Measurements from ENCODE around the gene LGI1. TPM values are rescaled to one million over a fixed set of nuclear protein-coding genes. Genes with fewer than 3 reads are reported as not detected.

Gene LGI1
- total RNA-seq, 1 experiment from 2014 or later, result not detected

DNA sequence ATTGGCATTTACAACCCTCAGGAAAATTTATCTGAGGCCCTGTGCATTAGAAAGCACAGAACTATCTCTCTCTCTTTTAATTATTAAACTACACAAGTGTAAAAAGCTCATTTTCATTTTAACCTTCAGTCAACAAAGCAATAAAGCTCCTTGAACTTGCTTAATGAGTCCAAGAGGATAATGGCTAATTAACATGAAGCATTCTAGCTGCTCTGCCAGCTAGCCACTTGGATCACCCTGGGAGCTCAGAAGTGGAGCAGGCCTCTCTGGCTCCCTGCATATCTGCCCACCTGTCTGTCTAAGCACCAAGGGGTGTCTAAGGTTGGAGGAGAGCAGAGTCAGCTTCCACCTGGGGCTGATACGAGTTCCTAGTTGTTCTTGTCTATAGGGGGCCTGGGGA is 80.1 kb downstream of the LGI1 start:
- peaks cover 8% of the 10 kb centered on the region for H3K4me1 Mint-ChIP-seq
- ATAC-seq, result no peak

More for the DNA sequence above, 80.1 kb downstream of the LGI1 start:
- peaks cover 16% of the 10 kb centered on the region for H3K36me3 Mint-ChIP-seq
- peaks cover 22% of the 10 kb centered on the region for H3K9me3 Mint-ChIP-seq
- no peak overlapping the region for H3K27ac Mint-ChIP-seq
- TF ChIP-seq MYBL2 (CRISPR knock-in tag; IDR thresholded peaks at IDR 0.05) (no peak), ESRRA (CRISPR knock-in tag; IDR thresholded peaks at IDR 0.05; ENCODE audit: borderline replicate concordance) (no peak), EMX1 (CRISPR knock-in tag; IDR thresholded peaks at IDR 0.05) (no peak), GTF2I (CRISPR knock-in tag; conservative IDR thresholded peaks at IDR 0.05) (no peak), MXD4 (CRISPR knock-in tag; IDR thresholded peaks at IDR 0.05; ENCODE audit: borderline replicate concordance) (no peak), JAZF1 (CRISPR knock-in tag; IDR thresholded peaks at IDR 0.05) (no peak), NFYB (CRISPR knock-in tag; conservative IDR thresholded peaks at IDR 0.05; ENCODE audit: low read depth) (no peak), ZNF423 (CRISPR knock-in tag; IDR thresholded peaks at IDR 0.05) (no peak), TEAD1 (CRISPR knock-in tag; IDR thresholded peaks at IDR 0.05) (no peak), ZNF232 (CRISPR knock-in tag; IDR thresholded peaks at IDR 0.05) (no peak), RELA (CRISPR knock-in tag; IDR thresholded peaks at IDR 0.05; ENCODE audit: borderline replicate concordance) (no peak), ZNF219 (CRISPR knock-in tag; IDR thresholded peaks at IDR 0.05; ENCODE audit: borderline replicate concordance) (no peak)
- TF ChIP-seq, protein P1, sequence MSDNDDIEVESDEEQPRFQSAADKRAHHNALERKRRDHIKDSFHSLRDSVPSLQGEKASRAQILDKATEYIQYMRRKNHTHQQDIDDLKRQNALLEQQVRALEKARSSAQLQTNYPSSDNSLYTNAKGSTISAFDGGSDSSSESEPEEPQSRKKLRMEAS (CRISPR knock-in tag; IDR thresholded peaks at IDR 0.05), result no peak
- TF ChIP-seq, protein P2, sequence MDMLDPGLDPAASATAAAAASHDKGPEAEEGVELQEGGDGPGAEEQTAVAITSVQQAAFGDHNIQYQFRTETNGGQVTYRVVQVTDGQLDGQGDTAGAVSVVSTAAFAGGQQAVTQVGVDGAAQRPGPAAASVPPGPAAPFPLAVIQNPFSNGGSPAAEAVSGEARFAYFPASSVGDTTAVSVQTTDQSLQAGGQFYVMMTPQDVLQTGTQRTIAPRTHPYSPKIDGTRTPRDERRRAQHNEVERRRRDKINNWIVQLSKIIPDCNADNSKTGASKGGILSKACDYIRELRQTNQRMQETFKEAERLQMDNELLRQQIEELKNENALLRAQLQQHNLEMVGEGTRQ (CRISPR knock-in tag; IDR thresholded peaks at IDR 0.05), result no peak
- TF ChIP-seq, protein P3, sequence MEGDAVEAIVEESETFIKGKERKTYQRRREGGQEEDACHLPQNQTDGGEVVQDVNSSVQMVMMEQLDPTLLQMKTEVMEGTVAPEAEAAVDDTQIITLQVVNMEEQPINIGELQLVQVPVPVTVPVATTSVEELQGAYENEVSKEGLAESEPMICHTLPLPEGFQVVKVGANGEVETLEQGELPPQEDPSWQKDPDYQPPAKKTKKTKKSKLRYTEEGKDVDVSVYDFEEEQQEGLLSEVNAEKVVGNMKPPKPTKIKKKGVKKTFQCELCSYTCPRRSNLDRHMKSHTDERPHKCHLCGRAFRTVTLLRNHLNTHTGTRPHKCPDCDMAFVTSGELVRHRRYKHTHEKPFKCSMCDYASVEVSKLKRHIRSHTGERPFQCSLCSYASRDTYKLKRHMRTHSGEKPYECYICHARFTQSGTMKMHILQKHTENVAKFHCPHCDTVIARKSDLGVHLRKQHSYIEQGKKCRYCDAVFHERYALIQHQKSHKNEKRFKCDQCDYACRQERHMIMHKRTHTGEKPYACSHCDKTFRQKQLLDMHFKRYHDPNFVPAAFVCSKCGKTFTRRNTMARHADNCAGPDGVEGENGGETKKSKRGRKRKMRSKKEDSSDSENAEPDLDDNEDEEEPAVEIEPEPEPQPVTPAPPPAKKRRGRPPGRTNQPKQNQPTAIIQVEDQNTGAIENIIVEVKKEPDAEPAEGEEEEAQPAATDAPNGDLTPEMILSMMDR (IDR thresholded peaks at IDR 0.05), result no peak
- TF ChIP-seq, protein P4, sequence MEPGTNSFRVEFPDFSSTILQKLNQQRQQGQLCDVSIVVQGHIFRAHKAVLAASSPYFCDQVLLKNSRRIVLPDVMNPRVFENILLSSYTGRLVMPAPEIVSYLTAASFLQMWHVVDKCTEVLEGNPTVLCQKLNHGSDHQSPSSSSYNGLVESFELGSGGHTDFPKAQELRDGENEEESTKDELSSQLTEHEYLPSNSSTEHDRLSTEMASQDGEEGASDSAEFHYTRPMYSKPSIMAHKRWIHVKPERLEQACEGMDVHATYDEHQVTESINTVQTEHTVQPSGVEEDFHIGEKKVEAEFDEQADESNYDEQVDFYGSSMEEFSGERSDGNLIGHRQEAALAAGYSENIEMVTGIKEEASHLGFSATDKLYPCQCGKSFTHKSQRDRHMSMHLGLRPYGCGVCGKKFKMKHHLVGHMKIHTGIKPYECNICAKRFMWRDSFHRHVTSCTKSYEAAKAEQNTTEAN (CRISPR knock-in tag; IDR thresholded peaks at IDR 0.05), result no peak
- TF ChIP-seq, protein P5, sequence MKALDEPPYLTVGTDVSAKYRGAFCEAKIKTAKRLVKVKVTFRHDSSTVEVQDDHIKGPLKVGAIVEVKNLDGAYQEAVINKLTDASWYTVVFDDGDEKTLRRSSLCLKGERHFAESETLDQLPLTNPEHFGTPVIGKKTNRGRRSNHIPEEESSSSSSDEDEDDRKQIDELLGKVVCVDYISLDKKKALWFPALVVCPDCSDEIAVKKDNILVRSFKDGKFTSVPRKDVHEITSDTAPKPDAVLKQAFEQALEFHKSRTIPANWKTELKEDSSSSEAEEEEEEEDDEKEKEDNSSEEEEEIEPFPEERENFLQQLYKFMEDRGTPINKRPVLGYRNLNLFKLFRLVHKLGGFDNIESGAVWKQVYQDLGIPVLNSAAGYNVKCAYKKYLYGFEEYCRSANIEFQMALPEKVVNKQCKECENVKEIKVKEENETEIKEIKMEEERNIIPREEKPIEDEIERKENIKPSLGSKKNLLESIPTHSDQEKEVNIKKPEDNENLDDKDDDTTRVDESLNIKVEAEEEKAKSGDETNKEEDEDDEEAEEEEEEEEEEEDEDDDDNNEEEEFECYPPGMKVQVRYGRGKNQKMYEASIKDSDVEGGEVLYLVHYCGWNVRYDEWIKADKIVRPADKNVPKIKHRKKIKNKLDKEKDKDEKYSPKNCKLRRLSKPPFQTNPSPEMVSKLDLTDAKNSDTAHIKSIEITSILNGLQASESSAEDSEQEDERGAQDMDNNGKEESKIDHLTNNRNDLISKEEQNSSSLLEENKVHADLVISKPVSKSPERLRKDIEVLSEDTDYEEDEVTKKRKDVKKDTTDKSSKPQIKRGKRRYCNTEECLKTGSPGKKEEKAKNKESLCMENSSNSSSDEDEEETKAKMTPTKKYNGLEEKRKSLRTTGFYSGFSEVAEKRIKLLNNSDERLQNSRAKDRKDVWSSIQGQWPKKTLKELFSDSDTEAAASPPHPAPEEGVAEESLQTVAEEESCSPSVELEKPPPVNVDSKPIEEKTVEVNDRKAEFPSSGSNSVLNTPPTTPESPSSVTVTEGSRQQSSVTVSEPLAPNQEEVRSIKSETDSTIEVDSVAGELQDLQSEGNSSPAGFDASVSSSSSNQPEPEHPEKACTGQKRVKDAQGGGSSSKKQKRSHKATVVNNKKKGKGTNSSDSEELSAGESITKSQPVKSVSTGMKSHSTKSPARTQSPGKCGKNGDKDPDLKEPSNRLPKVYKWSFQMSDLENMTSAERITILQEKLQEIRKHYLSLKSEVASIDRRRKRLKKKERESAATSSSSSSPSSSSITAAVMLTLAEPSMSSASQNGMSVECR (CRISPR knock-in tag; IDR thresholded peaks at IDR 0.05; ENCODE audit: borderline replicate concordance), result no peak
- TF ChIP-seq, protein P6, sequence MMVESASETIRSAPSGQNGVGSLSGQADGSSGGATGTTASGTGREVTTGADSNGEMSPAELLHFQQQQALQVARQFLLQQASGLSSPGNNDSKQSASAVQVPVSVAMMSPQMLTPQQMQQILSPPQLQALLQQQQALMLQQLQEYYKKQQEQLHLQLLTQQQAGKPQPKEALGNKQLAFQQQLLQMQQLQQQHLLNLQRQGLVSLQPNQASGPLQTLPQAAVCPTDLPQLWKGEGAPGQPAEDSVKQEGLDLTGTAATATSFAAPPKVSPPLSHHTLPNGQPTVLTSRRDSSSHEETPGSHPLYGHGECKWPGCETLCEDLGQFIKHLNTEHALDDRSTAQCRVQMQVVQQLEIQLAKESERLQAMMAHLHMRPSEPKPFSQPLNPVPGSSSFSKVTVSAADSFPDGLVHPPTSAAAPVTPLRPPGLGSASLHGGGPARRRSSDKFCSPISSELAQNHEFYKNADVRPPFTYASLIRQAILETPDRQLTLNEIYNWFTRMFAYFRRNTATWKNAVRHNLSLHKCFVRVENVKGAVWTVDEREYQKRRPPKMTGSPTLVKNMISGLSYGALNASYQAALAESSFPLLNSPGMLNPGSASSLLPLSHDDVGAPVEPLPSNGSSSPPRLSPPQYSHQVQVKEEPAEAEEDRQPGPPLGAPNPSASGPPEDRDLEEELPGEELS (CRISPR knock-in tag; IDR thresholded peaks at IDR 0.05), result no peak
- TF ChIP-seq, protein P7, sequence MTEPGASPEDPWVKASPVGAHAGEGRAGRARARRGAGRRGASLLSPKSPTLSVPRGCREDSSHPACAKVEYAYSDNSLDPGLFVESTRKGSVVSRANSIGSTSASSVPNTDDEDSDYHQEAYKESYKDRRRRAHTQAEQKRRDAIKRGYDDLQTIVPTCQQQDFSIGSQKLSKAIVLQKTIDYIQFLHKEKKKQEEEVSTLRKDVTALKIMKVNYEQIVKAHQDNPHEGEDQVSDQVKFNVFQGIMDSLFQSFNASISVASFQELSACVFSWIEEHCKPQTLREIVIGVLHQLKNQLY (CRISPR knock-in tag; IDR thresholded peaks at IDR 0.05), result no peak
- TF ChIP-seq, protein P8, sequence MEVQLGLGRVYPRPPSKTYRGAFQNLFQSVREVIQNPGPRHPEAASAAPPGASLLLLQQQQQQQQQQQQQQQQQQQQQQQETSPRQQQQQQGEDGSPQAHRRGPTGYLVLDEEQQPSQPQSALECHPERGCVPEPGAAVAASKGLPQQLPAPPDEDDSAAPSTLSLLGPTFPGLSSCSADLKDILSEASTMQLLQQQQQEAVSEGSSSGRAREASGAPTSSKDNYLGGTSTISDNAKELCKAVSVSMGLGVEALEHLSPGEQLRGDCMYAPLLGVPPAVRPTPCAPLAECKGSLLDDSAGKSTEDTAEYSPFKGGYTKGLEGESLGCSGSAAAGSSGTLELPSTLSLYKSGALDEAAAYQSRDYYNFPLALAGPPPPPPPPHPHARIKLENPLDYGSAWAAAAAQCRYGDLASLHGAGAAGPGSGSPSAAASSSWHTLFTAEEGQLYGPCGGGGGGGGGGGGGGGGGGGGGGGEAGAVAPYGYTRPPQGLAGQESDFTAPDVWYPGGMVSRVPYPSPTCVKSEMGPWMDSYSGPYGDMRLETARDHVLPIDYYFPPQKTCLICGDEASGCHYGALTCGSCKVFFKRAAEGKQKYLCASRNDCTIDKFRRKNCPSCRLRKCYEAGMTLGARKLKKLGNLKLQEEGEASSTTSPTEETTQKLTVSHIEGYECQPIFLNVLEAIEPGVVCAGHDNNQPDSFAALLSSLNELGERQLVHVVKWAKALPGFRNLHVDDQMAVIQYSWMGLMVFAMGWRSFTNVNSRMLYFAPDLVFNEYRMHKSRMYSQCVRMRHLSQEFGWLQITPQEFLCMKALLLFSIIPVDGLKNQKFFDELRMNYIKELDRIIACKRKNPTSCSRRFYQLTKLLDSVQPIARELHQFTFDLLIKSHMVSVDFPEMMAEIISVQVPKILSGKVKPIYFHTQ (CRISPR knock-in tag; IDR thresholded peaks at IDR 0.05), result no peak
- ChIA-PET CTCF (interaction anchor here (1.0 to 2.0 kb wide), 3 partner anchors 16 to 83 kb away, joined by 3 to 5 read pairs (median 4); no protein-coding TSS in a partner anchor), POLR2A (interaction anchor here (0.5 kb wide), 1 partner anchor 361 kb away, joined by 4 read pairs; no protein-coding TSS in a partner anchor)
- H3K27me3 Mint-ChIP-seq (ENCODE audit: low read depth), result peaks cover 100% of the 10 kb centered on the region
- no peak overlapping the region for H3K4me3 Mint-ChIP-seq
- DNase-seq (ENCODE audit: low spot score), result no peak
